HCT116 (cell line): ENCODE results near the gene NUAK2. TPM values are rescaled to one million over a fixed set of nuclear protein-coding genes. Genes with fewer than 3 reads are reported as not detected.

Experiments used
- ATAC-seq: fragments of 200-7000 bp; cut with Tn5 transposase; 2 replicates; pipeline ENCODE4 v1.9.1; 2020; ENCODE audit warnings: mild to moderate bottlenecking, moderate library complexity
- BruUV-seq: library from RNA; stranded (reverse); fragments of 400-500 nt; replicated peaks from 2 replicates; lab custom pipeline; 2021; lab: Mats Ljungman, UMichigan
- CTCF ChIA-PET: fragments of 300-600 bp; sonication (Branson Sonifier 250); formaldehyde crosslinking; loops from one replicate; lab custom pipeline; 2021; ENCODE audit warnings: antibody characterized with exemption; lab: Charles Lee
- POLR2A ChIA-PET: fragments of 300-600, 350-600 bp; sonication (Branson Sonifier 250); formaldehyde crosslinking; loops from one replicate; lab custom pipeline; 2021; ENCODE audit warnings: antibody characterized with exemption; lab: Charles Lee
- RAD21 ChIA-PET, 2 experiments: fragments of 300-600 bp; sonication (Branson Sonifier 250); formaldehyde crosslinking; loops; one replicate each; lab custom pipeline; 2023; ENCODE audit warnings: low total read pairs in 2 of 2; ENCODE audit not compliant: uncharacterized antibody in 2 of 2, unreplicated experiment in 2 of 2, low non-redundant PET in 1 of 2; lab: Charles Lee
- DNase-seq: peaks from one replicate; pipeline ENCODE4 v3.0.0-alpha.2; 2010; ENCODE audit warnings: low read depth, low spot score
- H2AFZ ChIP-seq: fragments of 200-600 bp; shearing (Covaris generic), sonication (generic); 2 replicates; pipeline ENCODE4 v1.6.1; 2017; ENCODE audit warnings: low read depth, mixed run types, mixed read lengths, antibody characterized with exemption, low read length; ENCODE audit not compliant: poor library complexity, severe bottlenecking
- H3K27ac ChIP-seq: 2 replicates; pipeline ENCODE4 v1.5.1; 2012; ENCODE audit warnings: low read depth, low read length
- H3K27me3 ChIP-seq: fragments of 200-600 bp; sonication (generic); 2 replicates; pipeline ENCODE4 v1.6.1; 2016; ENCODE audit warnings: mixed run types, low read length, mixed read lengths; ENCODE audit not compliant: insufficient read depth
- H3K36me3 ChIP-seq, 2 experiments: fragments of 200-500 bp in 1 of 2; fragments of 200-600 bp in 1 of 2; sonication (Bioruptor generic) in 1 of 2; sonication (generic) in 1 of 2; 2 replicates each; pipeline versions ENCODE4 v1.5.1 to v1.6.1; 2014 to 2016; ENCODE audit warnings: low read length in 2 of 2, inconsistent platforms in 1 of 2, mixed read lengths in 1 of 2, mixed run types in 1 of 2; ENCODE audit not compliant: insufficient read depth in 2 of 2, control insufficient read depth in 1 of 2
- H3K4me1 ChIP-seq, 2 experiments: fragments of 200-600 bp in 1 of 2; sonication (generic) in 1 of 2; 2 replicates each; pipeline versions ENCODE4 v1.5.1 to v1.6.1; 2012 to 2017; ENCODE audit warnings: low read length in 2 of 2, inconsistent platforms in 1 of 2, mild to moderate bottlenecking in 1 of 2, mixed read lengths in 1 of 2, mixed run types in 1 of 2, moderate library complexity in 1 of 2; ENCODE audit not compliant: insufficient read depth in 2 of 2, control insufficient read depth in 1 of 2
- H3K4me2 ChIP-seq: fragments of 200-600 bp; sonication (generic); 2 replicates; pipeline ENCODE4 v1.6.1; 2017; ENCODE audit warnings: mixed run types, low read length, mixed read lengths
- H3K4me3 ChIP-seq, 2 experiments: fragments of 200-600 bp in 1 of 2; sonication (generic) in 1 of 2; replicated peaks in 1 of 2; 2 replicates each; pipeline ENCODE4 v1.5.1; 2011 to 2016; ENCODE audit warnings: low read length in 2 of 2, control low read depth in 1 of 2, low read depth in 1 of 2, mild to moderate bottlenecking in 1 of 2, mixed read lengths in 1 of 2, mixed run types in 1 of 2
- H3K79me2 ChIP-seq: fragments of 200-600 bp; sonication (generic); 2 replicates; pipeline ENCODE4 v1.6.1; 2017; ENCODE audit warnings: mild to moderate bottlenecking, mixed run types, low read length, moderate library complexity, mixed read lengths; ENCODE audit not compliant: insufficient read depth
- H3K9ac ChIP-seq: fragments of 200-600 bp; sonication (generic); 2 replicates; pipeline ENCODE4 v1.6.1; 2016; ENCODE audit warnings: low read length, mixed read lengths
- H3K9me2 ChIP-seq: fragments of 200-600 bp; sonication (generic), shearing (Covaris generic); 2 replicates; pipeline ENCODE4 v1.6.1; 2017; ENCODE audit warnings: mixed run types, mild to moderate bottlenecking, moderate library complexity; ENCODE audit not compliant: insufficient read depth
- H3K9me3 ChIP-seq, 2 experiments: fragments of 200-500 bp in 1 of 2; fragments of 200-600 bp in 1 of 2; sonication (Bioruptor generic) in 1 of 2; sonication (generic) in 1 of 2; 2 replicates each; pipeline ENCODE4 v1.6.1; 2014 to 2017; ENCODE audit warnings: low read length in 2 of 2, mixed read lengths in 2 of 2, inconsistent platforms in 1 of 2, low read depth in 1 of 2, mild to moderate bottlenecking in 1 of 2, mixed run types in 1 of 2, moderate library complexity in 1 of 2; ENCODE audit not compliant: control insufficient read depth in 1 of 2, insufficient read depth in 1 of 2
- H4K20me1 ChIP-seq: fragments of 200-600 bp; sonication (generic), shearing (Covaris generic); 2 replicates; pipeline ENCODE4 v1.6.1; 2017; ENCODE audit warnings: mixed run types, mild to moderate bottlenecking, moderate library complexity; ENCODE audit not compliant: insufficient read depth
- ATF3 ChIP-seq: IDR thresholded peaks from 2 replicates; pipeline ENCODE4 v1.6.1; 2012
- CEBPB ChIP-seq: IDR thresholded peaks from 2 replicates; pipeline ENCODE4 v1.6.1; 2012; ENCODE audit warnings: low read depth
- CTCF ChIP-seq, 3 experiments: fragments of 200-600 bp in 1 of 3; sonication (generic) in 1 of 3; IDR thresholded peaks in 2 of 3; conservative IDR thresholded peaks in 1 of 3; 2 replicates each; pipeline ENCODE4 v1.5.1; 2012 to 2017; ENCODE audit warnings: low read depth in 2 of 3, low read length in 2 of 3, antibody characterized with exemption in 1 of 3, borderline replicate concordance in 1 of 3, control low read depth in 1 of 3, mild to moderate bottlenecking in 1 of 3, mixed read lengths in 1 of 3, mixed run types in 1 of 3, moderate library complexity in 1 of 3; ENCODE audit not compliant: insufficient read depth in 1 of 3
- EGR1 ChIP-seq: IDR thresholded peaks from 2 replicates; pipeline ENCODE4 v1.6.1; 2012; ENCODE audit warnings: low read depth
- FOSL1 ChIP-seq: IDR thresholded peaks from 2 replicates; pipeline ENCODE4 v1.6.1; 2012; ENCODE audit warnings: low read depth
- MAX ChIP-seq: IDR thresholded peaks from 2 replicates; pipeline ENCODE4 v1.6.1; 2012
- RAD21 ChIP-seq: IDR thresholded peaks from 2 replicates; pipeline ENCODE4 v1.6.1; 2012; ENCODE audit warnings: low read depth, mild to moderate bottlenecking
- REST ChIP-seq: IDR thresholded peaks from 2 replicates; pipeline ENCODE4 v1.6.1; 2012; ENCODE audit warnings: low read depth
- SP1 ChIP-seq: IDR thresholded peaks from 2 replicates; pipeline ENCODE4 v1.6.1; 2012; ENCODE audit warnings: low read depth
- ZBTB33 ChIP-seq: IDR thresholded peaks from 2 replicates; pipeline ENCODE4 v1.6.1; 2011; ENCODE audit warnings: mild to moderate bottlenecking, low read length, moderate library complexity; ENCODE audit not compliant: insufficient replicate concordance; ENCODE audit errors: extremely low read depth
- intact Hi-C: fragments of 100-400 bp; cut with micrococcal nuclease; formaldehyde crosslinking; loops from 2 replicates; pipeline ENCODE4 v1.10.0; 2022
- total RNA-seq: library from RNA; stranded (reverse); gene quantifications from one replicate; pipeline ENCODE4 v1.2.1, GENCODE V29; 2021; ENCODE audit not compliant: unreplicated experiment

Gene NUAK2
- total RNA-seq, 1 experiment from 2014 or later: 3.0 TPM

GRCh38 chr1:205259998-205260397 is 61.5 kb downstream of the NUAK2 start (continued):
- TF ChIP-seq REST (no peak), CTCF (IDR thresholded peaks at IDR 0.05 in 2 of 3, conservative IDR thresholded peaks at IDR 0.05 in 1 of 3; ENCODE audit: borderline replicate concordance in 1 of 3, insufficient read depth in 1 of 3, low read depth in 2 of 3, low read length in 2 of 3) (no peak), ATF3 (no peak)

- Histone ChIP-seq H3K4me2 (peak overlapping the region; percentile 69), H3K9me2 (no peaks in the 10 kb centered on the region), H3K9me3 (no peaks in the 10 kb centered on the region), H3K9ac (peak overlapping the region; percentile 19), H3K79me2 (no peaks in the 10 kb centered on the region), H3K27ac (peak overlapping the region; percentile 38), H3K27me3 (no peaks in the 10 kb centered on the region), H3K4me1 (peaks cover 21 to 51% of the 10 kb centered on the region in 2 experiments), H2AFZ (no peak overlapping the region), H4K20me1 (no peaks in the 10 kb centered on the region), H3K36me3 (no peaks in the 10 kb centered on the region), H3K4me3 (no peak overlapping the region)
- no peak for ATAC-seq
- no TSS peak for BruUV-seq
- RAD21 ChIA-PET: interaction anchor here in 1 of 2 experiments (1.5 kb wide), 1 partner anchor 30 kb away, joined by 4 read pairs; no protein-coding TSS in a partner anchor
- no peak for DNase-seq
- POLR2A ChIA-PET: no interaction called here
- no peak for TF ChIP-seq EGR1
- TF ChIP-seq SP1: no peak
- TF ChIP-seq ZBTB33: no peak
- TF ChIP-seq CEBPB: no peak
- TF ChIP-seq MAX: no peak
- TF ChIP-seq RAD21: no peak
- no peak for TF ChIP-seq FOSL1
- intact Hi-C loops: loop anchor here (5.0 kb wide), 1 partner anchor 47 kb away; the partner anchor contains the start of gene DSTYK
- CTCF ChIA-PET: interaction anchor here (0.8 to 4.6 kb wide), 10 partner anchors 12 to 452 kb away, joined by 3 to 66 read pairs (median 4); partner anchors contain the start of gene TMCC2
Measured at GRCh38 chr1:205259324-205259832, 62.2 kb downstream of the NUAK2 start.
